D721Med (cell line): Measurements from ENCODE around the gene SULT6B1.

Experiments used
- DNase-seq: peaks from one replicate; pipeline ENCODE4 v3.0.0; 2011; ENCODE audit warnings: low spot score; ENCODE audit not compliant: insufficient read length
- FAIRE-seq: peaks from 2 replicates; lab custom pipeline; 2011; peaks lifted over from hg19 to GRCh38; lab: Jason Lieb, UNC
- TF ChIP-seq, protein P1 (sequence below): IDR thresholded peaks from 2 replicates; pipeline ENCODE4 v1.5.1; 2012; ENCODE audit warnings: mild to moderate bottlenecking, control low read depth; ENCODE audit not compliant: insufficient read depth; ENCODE audit errors: missing control alignments

SULT6B1 gene

GRCh38 chr2:37191747-37192146, 3.3 kb upstream of the SULT6B1 start:
- FAIRE-seq (no peak), DNase-seq (no peak)
- TF ChIP-seq, protein P1, sequence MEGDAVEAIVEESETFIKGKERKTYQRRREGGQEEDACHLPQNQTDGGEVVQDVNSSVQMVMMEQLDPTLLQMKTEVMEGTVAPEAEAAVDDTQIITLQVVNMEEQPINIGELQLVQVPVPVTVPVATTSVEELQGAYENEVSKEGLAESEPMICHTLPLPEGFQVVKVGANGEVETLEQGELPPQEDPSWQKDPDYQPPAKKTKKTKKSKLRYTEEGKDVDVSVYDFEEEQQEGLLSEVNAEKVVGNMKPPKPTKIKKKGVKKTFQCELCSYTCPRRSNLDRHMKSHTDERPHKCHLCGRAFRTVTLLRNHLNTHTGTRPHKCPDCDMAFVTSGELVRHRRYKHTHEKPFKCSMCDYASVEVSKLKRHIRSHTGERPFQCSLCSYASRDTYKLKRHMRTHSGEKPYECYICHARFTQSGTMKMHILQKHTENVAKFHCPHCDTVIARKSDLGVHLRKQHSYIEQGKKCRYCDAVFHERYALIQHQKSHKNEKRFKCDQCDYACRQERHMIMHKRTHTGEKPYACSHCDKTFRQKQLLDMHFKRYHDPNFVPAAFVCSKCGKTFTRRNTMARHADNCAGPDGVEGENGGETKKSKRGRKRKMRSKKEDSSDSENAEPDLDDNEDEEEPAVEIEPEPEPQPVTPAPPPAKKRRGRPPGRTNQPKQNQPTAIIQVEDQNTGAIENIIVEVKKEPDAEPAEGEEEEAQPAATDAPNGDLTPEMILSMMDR, result no peak

GRCh38 chr2:37191253-37191652, 2.8 kb upstream of the SULT6B1 start:
- DNase-seq, result no peak
- TF ChIP-seq, protein P1, result no peak
- FAIRE-seq, result no peak

DNA sequence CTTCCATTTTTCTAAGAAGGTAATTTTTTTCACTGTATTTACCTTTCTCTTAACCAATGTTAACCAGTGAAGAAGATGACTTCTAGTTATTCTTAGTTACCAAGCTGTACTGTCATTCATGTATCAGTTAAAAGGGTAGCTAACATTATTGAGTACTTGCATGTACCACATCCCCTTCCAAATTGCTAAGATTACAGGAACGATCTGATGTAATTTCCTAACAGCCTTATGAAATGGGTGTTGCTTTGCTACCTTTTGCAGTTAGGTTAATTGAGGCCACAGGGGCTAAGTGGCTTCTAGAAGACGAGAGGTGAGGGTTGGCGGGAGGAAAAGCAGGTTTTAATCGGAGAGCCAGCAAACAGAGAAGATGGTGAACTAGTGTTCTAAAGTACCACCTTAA, 1.8 kb upstream of the SULT6B1 start:
- no peak for DNase-seq
- no peak for FAIRE-seq
- TF ChIP-seq, protein P1, result no peak

GRCh38 chr2:37189452-37190153, 1.1 kb upstream of the SULT6B1 start:
- TF ChIP-seq, protein P1, result no peak
- FAIRE-seq, result no peak
- no peak for DNase-seq

GRCh38 chr2:37181726-37182684, 6.5 kb downstream of the SULT6B1 start:
- no peak for DNase-seq
- no peak for FAIRE-seq
- TF ChIP-seq, protein P1, result no peak

- FAIRE-seq (no peak), DNase-seq (no peak)
- TF ChIP-seq, protein P1, result no peak
Measured at GRCh38 chr2:37180640-37181039, 7.8 kb downstream of the SULT6B1 start.
